ENCODE measurements around the gene MYLK2.

Gene MYLK2

GRCh38 chr20:31879143-31879987, 60.2 kb downstream of the MYLK2 start:
- DNase-seq, result peak; percentile 53

GRCh38 chr20:31881945-31882344, 62.8 kb downstream of the MYLK2 start:
- DNase-seq, result no peak

GRCh38 chr20:31883829-31884228, 64.7 kb downstream of the MYLK2 start:
- no peak for DNase-seq
